ENCODE measurements around the gene ZNF454. TPM values are rescaled to one million over a fixed set of nuclear protein-coding genes. Genes with fewer than 3 reads are reported as not detected.

The ZNF454 gene
- total and polyA plus RNA-seq, 2 experiments from 2014 or later = 4.9 to 5.9 TPM

GRCh38 chr5:178991190-178992145 lies 50.5 kb downstream of the ZNF454 start:
- no peaks in the 10 kb centered on the region for H3K9me2 ChIP-seq (ENCODE audit: insufficient read depth)
- H2AFZ ChIP-seq = no peak overlapping the region
- no peak for TF ChIP-seq ZNF331 (CRISPR knock-in tag; IDR thresholded peaks at IDR 0.05; ENCODE audit: low read depth)
- Mint-ChIP-seq H3K4me1 (peaks cover 7% of the 10 kb centered on the region; the same call in 2 of the 3 replicates), H3K9me3 (peaks cover 62% of the 10 kb centered on the region), H3K27me3 (ENCODE audit: insufficient read depth, low read depth, poor library complexity) (peaks cover 44% of the 10 kb centered on the region), H3K4me3 (no peak overlapping the region), H3K27ac (no peak overlapping the region), H3K36me3 (ENCODE audit: low read depth) (peaks cover 13% of the 10 kb centered on the region)
- H3K4me3 ChIP-seq = no peak overlapping the region
- H3K27me3 ChIP-seq (ENCODE audit: insufficient read depth) = peaks cover 40% of the 10 kb centered on the region
- no peaks in the 10 kb centered on the region for H4K20me1 ChIP-seq (replicated peaks; ENCODE audit: insufficient read depth)
- no peak for DNase-seq (ENCODE audit: low spot score)
- H3K79me2 ChIP-seq (replicated peaks; ENCODE audit: insufficient read depth) = no peaks in the 10 kb centered on the region
- no peak overlapping the region for H3K27ac ChIP-seq (ENCODE audit: low read depth)
- H3K36me3 ChIP-seq (ENCODE audit: insufficient read depth) = no peaks in the 10 kb centered on the region
- H3K4me2 ChIP-seq = no peak overlapping the region
- no peak for ATAC-seq
- 0 out of 2 replicates have a peak, but pooled peaks cover 3% of the 10 kb centered on the region for H3F3A ChIP-seq (replicated peaks; ENCODE audit: low read depth)
- peaks cover 8% of the 10 kb centered on the region for H3K4me1 ChIP-seq (ENCODE audit: insufficient read depth)

- Mint-ChIP-seq H3K4me3 (no peak overlapping the region), H3K27me3 (ENCODE audit: insufficient read depth, low read depth, poor library complexity) (peaks cover 51% of the 10 kb centered on the region), H3K4me1 (peaks cover 11% of the 10 kb centered on the region; the same call in 2 of the 3 replicates), H3K36me3 (ENCODE audit: low read depth) (peaks cover 9% of the 10 kb centered on the region), H3K27ac (no peak overlapping the region), H3K9me3 (peaks cover 53% of the 10 kb centered on the region)
- H3K36me3 ChIP-seq (ENCODE audit: insufficient read depth) = no peaks in the 10 kb centered on the region
- peaks cover 42% of the 10 kb centered on the region for H3K27me3 ChIP-seq (ENCODE audit: insufficient read depth)
- H2AFZ ChIP-seq = no peak overlapping the region
- no peak overlapping the region for H3K27ac ChIP-seq (ENCODE audit: low read depth)
- no peaks in the 10 kb centered on the region for H4K20me1 ChIP-seq (replicated peaks; ENCODE audit: insufficient read depth)
- H3K4me1 ChIP-seq (ENCODE audit: insufficient read depth) = peaks cover 8% of the 10 kb centered on the region
- DNase-seq (ENCODE audit: low spot score) (no peak), ATAC-seq (no peak)
- H3K4me2 ChIP-seq = no peak overlapping the region
- H3K79me2 ChIP-seq (replicated peaks; ENCODE audit: insufficient read depth) = no peaks in the 10 kb centered on the region
- no peaks in the 10 kb centered on the region for H3K9me2 ChIP-seq (ENCODE audit: insufficient read depth)
- no peak overlapping the region for H3K4me3 ChIP-seq
- H3F3A ChIP-seq (replicated peaks; ENCODE audit: low read depth) = 0 out of 2 replicates have a peak, but pooled peaks cover 3% of the 10 kb centered on the region
- TF ChIP-seq EZH2 (IDR thresholded peaks at IDR 0.05; ENCODE audit: low read depth, unreplicated experiment) = no peak
- no peak for TF ChIP-seq ETS1 (IDR thresholded peaks at IDR 0.05)
- no peak for TF ChIP-seq NANOG (IDR thresholded peaks at IDR 0.05; ENCODE audit: borderline replicate concordance)
- TF ChIP-seq, protein P1, sequence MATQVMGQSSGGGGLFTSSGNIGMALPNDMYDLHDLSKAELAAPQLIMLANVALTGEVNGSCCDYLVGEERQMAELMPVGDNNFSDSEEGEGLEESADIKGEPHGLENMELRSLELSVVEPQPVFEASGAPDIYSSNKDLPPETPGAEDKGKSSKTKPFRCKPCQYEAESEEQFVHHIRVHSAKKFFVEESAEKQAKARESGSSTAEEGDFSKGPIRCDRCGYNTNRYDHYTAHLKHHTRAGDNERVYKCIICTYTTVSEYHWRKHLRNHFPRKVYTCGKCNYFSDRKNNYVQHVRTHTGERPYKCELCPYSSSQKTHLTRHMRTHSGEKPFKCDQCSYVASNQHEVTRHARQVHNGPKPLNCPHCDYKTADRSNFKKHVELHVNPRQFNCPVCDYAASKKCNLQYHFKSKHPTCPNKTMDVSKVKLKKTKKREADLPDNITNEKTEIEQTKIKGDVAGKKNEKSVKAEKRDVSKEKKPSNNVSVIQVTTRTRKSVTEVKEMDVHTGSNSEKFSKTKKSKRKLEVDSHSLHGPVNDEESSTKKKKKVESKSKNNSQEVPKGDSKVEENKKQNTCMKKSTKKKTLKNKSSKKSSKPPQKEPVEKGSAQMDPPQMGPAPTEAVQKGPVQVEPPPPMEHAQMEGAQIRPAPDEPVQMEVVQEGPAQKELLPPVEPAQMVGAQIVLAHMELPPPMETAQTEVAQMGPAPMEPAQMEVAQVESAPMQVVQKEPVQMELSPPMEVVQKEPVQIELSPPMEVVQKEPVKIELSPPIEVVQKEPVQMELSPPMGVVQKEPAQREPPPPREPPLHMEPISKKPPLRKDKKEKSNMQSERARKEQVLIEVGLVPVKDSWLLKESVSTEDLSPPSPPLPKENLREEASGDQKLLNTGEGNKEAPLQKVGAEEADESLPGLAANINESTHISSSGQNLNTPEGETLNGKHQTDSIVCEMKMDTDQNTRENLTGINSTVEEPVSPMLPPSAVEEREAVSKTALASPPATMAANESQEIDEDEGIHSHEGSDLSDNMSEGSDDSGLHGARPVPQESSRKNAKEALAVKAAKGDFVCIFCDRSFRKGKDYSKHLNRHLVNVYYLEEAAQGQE (IDR thresholded peaks at IDR 0.05; ENCODE audit: unreplicated experiment) = no peak
- TF ChIP-seq, protein P2, sequence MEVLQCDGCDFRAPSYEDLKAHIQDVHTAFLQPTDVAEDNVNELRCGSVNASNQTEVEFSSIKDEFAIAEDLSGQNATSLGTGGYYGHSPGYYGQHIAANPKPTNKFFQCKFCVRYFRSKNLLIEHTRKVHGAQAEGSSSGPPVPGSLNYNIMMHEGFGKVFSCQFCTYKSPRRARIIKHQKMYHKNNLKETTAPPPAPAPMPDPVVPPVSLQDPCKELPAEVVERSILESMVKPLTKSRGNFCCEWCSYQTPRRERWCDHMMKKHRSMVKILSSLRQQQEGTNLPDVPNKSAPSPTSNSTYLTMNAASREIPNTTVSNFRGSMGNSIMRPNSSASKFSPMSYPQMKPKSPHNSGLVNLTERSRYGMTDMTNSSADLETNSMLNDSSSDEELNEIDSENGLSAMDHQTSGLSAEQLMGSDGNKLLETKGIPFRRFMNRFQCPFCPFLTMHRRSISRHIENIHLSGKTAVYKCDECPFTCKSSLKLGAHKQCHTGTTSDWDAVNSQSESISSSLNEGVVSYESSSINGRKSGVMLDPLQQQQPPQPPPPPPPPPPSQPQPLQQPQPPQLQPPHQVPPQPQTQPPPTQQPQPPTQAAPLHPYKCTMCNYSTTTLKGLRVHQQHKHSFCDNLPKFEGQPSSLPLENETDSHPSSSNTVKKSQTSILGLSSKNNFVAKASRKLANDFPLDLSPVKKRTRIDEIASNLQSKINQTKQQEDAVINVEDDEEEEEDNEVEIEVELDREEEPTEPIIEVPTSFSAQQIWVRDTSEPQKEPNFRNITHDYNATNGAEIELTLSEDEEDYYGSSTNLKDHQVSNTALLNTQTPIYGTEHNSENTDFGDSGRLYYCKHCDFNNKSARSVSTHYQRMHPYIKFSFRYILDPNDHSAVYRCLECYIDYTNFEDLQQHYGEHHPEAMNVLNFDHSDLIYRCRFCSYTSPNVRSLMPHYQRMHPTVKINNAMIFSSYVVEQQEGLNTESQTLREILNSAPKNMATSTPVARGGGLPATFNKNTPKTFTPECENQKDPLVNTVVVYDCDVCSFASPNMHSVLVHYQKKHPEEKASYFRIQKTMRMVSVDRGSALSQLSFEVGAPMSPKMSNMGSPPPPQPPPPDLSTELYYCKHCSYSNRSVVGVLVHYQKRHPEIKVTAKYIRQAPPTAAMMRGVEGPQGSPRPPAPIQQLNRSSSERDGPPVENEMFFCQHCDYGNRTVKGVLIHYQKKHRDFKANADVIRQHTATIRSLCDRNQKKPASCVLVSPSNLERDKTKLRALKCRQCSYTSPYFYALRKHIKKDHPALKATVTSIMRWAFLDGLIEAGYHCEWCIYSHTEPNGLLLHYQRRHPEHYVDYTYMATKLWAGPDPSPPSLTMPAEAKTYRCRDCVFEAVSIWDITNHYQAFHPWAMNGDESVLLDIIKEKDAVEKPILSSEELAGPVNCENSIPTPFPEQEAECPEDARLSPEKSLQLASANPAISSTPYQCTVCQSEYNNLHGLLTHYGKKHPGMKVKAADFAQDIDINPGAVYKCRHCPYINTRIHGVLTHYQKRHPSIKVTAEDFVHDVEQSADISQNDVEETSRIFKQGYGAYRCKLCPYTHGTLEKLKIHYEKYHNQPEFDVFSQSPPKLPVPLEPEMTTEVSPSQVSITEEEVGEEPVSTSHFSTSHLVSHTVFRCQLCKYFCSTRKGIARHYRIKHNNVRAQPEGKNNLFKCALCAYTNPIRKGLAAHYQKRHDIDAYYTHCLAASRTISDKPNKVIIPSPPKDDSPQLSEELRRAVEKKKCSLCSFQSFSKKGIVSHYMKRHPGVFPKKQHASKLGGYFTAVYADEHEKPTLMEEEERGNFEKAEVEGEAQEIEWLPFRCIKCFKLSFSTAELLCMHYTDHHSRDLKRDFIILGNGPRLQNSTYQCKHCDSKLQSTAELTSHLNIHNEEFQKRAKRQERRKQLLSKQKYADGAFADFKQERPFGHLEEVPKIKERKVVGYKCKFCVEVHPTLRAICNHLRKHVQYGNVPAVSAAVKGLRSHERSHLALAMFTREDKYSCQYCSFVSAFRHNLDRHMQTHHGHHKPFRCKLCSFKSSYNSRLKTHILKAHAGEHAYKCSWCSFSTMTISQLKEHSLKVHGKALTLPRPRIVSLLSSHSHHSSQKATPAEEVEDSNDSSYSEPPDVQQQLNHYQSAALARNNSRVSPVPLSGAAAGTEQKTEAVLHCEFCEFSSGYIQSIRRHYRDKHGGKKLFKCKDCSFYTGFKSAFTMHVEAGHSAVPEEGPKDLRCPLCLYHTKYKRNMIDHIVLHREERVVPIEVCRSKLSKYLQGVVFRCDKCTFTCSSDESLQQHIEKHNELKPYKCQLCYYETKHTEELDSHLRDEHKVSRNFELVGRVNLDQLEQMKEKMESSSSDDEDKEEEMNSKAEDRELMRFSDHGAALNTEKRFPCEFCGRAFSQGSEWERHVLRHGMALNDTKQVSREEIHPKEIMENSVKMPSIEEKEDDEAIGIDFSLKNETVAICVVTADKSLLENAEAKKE (CRISPR knock-in tag; IDR thresholded peaks at IDR 0.05) = no peak
Observed at GRCh38 chr5:178992291-178992895, 51.4 kb downstream of the ZNF454 start.
